CD4-positive, alpha-beta T cell treated with Interleukin-6 at 100 ng/mL for 8 hours (primary cell): ENCODE data around the gene SPATA21.

Experiments used
- DNase-seq: peaks from one replicate; pipeline ENCODE4 v3.0.0-alpha.2; 2020; ENCODE audit warnings: mixed read lengths, low spot score

The SPATA21 gene

DNA sequence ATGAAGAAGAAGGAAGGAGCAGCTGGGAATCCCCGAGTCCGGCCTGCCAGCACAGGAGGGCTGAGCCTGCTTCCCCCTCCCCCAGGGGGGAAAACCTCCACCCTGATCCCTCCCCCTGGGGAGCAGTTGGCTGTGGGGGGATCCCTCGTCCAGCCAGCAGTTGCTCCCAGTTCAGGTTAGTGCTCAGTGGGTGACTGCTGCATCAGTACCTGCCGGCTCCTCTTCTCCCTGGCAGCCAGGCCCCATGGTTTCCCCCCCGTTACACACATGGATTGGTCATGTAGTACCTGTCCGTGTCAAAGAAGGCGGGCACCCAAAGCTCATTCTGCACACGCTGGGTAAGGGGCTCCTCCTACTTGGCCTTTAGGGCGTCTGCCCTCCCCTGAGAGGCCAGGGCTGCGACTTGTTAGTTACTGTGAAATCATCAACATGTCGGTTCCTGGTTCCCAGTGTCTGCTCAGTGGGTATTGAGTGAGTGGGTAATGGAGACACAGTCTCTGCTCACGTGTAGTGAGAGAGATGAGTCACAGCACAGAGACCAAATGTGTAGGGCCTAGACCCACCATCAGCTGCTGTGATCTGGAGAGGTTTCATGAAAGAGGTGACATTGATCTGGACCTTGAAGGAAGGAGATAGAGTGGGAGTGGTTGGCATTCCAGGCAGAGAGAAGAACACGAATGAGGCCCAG, 14.8 kb upstream of the SPATA21 start:
- DNase-seq: no peak

DNA sequence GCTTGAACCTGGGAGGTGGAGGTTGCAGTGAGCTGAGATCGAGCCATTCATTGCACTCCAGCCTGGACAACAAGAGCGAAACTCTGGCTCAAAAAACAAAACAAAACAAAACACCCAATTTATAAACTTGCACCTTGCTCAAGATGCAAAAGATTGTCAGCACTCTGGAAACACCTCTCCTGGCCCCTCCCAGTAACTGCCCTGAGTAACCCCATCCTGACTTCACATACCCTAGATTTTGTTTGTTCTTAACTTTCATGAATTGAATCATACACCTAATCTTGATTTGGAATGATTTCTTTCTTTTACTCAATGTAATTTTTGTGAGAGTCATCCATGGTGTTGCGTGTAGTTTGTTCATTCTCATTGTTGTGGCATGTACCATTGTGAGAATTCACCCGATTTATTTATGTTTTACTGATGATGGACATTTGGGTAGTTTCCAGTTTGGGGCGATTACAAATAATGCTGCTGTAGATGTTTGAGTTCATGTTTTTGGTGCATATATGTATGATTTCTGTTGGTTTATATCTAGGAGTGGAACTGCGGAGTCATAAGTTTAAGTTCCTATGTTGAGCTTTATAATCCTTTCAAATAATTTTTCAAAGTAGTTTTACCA, 13.7 kb upstream of the SPATA21 start:
- DNase-seq: no peak

DNA sequence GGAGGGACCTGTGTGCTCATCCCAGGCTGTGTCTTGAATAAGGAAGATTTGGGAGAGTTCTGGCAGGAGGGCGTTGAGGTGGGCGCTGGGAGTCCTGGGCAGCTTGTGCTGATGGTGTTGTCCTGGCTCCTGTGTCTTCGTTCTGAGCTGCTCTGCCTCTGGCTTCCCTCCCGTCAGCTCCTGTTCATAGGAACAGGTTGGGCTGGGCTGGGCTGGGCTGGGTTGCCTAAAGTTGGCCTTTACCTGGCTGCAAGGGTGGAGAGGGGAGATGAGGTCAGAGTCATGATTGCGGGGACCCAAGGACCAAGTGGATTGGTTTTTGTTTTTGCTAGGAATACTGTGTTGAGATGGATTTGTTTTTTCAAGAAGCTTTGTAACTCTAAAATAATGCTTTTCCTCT, 12.4 kb upstream of the SPATA21 start:
- DNase-seq: no peak

DNA sequence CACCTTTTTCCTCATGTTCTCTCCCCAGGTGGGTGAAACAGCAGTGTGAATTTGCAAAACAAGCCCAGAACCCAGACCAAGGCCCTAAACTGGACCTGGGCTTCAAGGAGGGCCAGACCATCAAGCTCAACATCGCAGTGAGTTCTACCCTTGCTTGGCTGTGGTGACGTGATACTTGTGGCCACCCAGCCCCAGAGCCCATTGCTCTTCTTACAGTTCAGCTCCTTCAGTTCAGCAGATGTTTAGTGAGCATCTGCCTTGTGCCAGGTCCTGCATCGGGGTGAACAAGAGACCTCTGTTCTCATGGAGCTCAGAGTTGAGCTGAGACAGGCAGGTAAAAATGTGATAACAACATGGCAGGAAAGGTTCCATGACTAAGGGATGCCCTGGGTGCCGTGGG, 11.8 kb upstream of the SPATA21 start:
- no peak for DNase-seq

DNA sequence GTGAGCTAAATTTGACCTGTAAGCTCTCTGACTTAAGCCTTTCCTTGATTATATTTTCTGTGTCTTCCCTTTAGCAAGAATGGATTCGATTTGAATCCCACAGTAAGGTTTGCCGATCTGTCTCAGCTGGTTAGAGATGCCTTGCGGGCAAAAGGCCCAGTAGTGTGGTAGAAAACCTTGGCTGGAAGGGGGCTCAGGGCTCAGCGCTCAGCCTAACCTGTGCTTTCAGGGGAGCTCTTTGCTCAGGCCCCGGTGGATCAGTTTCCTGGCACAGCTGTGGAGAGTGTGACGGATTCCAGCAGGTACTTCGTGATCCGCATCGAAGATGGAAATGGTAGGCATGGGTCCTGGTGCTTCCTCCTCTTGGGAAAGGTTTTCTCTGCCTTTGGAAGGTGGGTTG, 10.4 kb upstream of the SPATA21 start:
- no peak for DNase-seq

DNA sequence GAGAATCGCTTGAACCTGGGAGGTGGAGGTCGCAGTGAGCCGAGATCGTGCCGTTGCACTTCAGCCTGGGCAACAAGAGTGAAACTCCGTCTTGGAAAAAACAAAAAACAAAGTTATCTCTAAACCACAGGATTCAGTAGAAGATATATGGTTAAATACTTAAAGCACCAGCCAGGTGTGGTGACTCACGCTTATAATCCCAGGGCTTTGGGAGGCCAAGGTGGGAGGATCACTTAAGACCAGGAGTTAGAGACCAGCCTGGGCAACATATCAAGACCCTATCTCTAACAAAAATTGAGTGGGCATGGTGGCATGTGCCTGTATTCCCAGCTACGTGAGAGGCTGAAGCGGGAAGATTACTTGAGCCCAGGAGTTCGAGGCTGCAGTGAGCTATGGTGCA, 8.9 kb upstream of the SPATA21 start:
- DNase-seq: no peak

DNA sequence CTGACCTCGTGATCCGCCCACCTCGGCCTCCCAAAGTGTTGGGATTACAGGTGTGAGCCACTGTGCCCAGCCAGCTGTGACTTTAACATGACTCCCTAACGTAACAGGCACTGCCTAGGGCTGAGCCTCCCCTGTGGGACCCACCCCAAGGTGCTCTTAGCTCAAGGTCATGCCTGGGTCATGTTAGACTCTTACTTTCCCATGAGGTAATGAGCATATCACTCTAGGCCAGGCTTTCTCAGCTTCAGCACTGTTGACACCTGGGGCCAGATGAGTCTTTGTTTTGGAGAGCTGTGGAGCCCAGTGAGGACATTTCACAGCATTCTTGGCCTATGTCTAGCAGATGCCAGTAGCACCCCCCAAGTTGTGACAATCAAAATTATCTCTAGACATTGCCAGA, 7.8 kb upstream of the SPATA21 start:
- no peak for DNase-seq

DNA sequence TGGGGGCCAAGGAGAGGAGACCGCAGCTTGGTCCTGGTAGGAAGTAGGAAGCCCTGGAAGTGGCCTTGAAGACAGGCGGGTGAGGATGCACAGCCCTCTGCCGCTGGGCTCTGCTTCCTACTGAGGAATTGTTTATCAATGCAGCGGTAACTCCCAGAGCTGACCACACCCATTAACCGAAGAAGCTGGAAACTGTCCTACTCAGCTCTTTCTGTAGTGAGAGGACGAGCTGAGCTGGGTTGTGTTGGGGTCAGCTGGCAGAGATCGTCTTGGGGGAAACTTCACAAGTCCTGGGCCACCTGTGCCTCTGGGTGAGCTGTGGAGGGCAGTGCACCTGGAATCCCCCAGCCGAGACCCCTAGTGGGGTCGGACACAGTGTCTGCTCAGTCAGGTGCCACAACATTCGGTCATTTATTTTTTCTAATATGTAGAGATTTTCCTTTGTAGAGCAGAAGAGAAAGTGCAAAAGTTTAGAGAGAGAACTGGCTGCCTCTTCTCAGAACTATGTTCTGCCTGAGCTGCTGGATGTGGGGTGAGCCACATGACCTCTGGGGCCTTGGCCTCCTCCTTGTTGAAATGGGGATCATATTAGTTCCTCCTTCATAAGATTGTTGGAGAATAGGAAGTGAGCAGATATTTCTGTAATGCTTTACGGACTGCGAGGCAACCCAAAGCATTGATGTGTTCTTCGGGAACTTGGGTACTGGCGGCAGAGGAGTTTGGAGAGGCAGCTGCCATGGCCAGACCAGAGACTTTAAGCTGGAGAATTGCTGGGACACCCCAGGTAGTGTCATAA, 6.9 kb upstream of the SPATA21 start:
- DNase-seq: no peak

DNA sequence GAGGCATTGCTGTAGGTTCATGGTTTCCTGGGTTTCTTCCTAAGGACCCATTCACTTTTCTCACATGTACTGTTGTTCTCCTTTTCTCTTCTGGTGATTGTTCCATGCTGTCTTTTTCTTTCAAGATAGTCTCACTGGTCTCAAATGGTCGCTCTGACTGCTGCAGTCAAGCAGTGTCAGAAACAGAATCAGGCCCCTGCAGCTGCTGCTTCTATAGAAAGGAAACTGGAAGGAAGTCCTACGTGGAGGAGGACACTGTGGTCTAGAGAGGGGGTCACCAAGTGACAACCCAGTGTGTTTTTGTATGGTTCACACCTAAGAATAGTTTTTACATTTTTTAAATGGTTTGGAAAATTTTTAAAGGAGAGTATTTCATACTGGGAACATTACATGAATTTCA, 5.7 kb upstream of the SPATA21 start:
- no peak for DNase-seq

DNA sequence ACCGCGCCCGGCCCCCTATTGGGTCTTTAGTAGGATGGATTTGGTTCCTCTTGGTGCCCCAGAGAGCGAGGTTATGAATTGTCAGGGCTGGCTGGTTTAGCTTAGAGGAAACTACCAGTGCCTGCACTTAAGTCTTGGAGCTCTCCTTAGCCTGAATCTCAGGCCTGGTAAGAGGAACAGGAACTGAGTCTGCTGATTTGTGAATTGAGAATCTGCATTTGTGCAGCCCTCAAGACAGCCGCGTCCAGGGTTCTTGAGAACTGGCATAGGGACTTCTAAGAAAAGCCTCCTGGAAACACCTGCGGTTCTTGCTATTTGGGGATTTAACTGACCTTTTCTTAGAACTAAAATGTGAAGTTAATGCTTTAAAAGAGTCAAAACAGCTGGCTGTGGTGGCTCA, 5.0 kb upstream of the SPATA21 start:
- no peak for DNase-seq

DNA sequence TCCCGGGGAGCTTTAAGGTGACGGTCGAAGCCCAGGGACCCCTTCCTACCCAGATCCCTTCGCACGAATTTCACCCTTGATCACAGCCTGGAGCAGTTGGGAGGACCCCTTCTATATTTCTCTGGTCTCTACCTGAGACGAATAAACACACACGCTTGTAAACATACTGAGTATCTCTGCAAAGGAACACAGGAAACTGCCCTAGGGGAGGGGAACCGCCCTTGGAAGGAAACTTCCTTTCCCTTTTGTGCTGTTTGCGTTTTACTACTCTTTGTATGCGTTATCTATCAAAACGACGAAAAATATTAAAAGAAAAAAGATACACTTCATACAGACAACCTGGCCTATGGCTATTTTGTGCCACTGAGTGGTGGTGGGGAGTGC, 4.0 kb upstream of the SPATA21 start:
- DNase-seq: no peak

DNA sequence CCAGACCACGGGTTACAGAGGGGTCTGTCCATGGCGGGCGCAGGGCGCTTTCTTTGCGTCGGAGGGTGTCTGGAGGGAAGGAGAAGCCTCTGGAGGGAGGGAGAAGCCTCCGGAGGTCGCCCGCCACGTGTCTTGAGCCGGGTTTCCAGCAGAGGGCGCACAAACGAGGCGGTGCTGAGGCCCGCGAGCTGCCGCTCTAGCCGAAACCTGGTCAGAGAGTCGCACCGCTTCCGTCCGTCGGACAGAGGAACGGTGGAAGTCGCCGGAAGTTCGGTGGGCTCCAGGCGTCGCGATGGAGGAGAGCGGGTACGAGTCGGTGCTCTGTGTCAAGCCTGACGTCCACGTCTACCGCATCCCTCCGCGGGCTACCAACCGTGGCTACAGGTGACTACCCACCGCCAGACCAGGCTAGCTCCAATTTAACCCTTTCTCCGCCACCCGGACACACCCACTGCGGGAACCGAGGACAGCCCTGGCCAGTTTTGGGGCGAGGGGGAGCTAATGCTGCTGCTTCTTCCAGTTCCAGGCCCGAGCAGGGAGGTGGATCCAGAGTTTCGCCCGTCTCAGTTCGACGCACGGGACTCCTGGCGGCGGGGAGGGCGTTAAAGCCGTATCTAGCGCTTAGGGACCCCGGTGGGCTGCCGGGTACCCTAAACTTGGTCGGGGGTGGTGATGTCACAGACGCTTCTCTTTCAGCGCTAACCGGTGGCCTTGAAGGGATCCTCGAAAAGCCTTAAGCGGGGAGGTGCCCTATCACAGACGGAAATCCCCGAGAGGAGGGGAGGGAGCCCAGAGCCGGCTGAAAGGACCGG, 3.5 kb upstream of the SPATA21 start, which contains the start of gene NECAP2:
Gene NECAP2 (plus strand): TSS at position 255 of the 812 bp plus-strand sequence. CDS start 38 bp downstream, at position 293.
- peak; percentile 91 for DNase-seq

DNA sequence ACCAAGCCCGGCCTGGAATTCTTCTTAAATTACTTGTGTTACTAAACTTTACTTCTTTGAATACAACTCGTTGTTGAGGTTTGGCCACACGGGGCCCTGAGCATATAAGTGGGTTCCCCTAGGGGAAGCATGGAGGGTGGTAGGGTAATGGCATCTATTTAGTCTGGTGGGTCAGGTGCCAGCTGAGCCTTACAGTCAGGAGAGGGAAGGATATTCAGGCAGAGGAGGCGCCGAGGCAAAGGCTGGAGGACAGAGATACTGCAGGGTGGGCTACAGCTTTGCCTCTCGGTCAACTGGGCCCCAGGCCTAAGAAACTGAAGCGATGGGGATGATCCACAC, 2.9 kb upstream of the SPATA21 start:
- no peak for DNase-seq

DNA sequence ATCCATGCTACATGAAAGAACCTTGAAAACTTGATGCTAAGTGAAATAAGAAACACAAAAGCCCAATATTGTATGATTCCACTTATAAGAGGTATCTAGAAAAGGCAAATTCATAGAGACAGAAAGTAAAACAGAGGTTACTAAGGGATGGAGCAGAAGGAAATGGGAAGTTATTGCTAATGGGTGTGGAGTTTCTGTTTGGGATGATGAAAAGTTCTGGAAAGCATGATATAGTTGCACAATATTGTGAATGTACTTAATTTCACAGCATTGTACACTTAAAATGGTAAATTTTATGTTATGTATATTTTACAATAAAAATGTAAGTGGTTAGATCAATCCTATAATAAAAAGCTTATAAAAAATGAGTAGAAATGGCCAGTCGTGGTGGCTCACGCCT, 1.7 kb upstream of the SPATA21 start:
- no peak for DNase-seq

DNA sequence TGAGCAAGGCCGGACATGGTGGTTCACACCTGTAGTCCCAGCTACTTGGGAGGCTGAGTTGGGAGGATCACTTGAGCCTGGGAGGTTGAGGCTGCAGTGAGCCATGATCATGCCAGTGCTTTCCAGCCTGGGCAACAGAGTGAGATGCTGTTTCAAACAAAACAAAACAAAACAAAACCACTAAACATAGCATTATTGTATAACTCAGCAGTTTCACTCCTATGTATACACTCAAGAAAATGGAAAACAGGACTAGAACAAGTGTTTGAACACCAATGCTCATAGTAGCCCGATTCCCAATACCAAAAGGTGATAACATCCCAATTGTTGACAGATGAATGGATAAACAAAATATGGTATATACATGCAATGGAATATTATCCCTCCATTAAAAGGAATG, 1.3 kb upstream of the SPATA21 start:
- DNase-seq: no peak

DNA sequence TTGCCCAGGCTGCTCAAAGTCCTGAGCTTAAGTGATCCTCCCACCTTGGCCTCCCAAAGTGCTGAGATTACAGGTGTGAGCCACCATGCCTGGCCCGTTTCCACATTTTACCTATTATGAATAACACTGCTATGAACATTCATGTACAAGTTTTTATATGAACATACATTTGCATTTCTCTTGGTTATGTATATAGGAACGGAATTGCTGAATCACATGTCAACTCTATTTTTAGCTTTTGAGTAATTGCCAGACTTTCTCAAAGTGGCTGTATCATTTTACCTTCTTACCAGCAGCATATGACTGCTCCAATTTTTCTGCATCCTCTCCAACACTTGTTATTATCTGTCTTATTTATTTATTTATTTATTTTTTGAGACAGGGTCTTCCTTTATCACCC, 2.7 kb downstream of the SPATA21 start:
- DNase-seq: no peak

DNA sequence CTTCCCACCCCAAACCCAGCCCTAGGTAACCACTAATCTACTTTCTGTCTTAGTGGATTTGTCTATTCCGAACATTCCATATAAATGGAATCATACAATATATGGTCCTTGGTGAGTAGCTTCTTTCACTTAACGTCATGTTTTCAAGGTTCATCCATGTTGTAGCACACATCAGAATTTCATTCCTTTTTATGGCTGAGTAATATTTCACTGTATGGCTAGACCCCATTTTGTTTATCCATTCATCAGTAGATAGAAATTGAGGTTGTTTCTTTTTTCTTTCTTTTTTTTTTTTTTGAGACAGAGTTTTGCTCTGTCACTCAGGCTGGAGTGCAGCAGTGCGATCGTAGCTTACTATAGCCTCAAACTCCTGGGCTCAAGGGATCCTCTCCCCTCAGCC, 3.2 kb downstream of the SPATA21 start:
- no peak for DNase-seq

DNA sequence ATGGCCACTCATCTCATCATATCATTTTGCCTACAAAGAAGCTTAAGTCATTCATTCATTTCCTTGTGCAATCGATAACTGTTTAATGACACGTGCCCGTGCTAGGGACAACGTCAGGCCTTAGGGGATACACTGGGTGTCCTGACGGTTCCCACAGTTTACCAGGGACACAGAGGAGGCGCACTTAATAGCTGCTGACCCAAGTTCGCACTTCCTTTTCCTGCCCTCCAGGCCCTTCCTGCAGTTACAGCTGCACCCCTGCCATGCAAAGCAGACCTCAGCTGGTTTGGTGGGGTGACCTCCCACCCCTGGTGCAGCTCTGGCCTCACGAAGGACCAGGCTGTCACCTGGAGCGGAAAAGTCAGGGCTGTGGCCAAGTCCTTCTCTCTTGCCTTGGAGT, 4.2 kb downstream of the SPATA21 start:
- DNase-seq: no peak

DNA sequence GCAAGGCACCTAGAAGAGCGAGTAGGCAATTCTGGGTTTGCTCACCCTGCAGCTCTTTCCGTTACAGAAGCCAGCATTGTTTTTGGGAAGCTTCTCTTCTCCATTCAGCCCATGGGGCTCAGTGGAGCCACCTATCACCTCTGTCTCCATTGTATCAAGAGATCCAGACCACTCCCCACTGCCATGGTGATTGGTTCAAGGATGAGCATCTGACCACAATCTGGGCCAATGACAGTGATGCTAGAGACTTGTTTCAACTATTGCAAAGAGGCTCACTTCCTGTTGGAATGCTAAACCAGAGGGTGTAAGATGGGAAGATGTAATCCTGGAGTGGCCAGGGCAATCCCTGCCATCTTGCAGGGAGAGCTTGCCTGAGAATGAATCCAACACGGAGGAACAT, 6.6 kb downstream of the SPATA21 start:
- no peak for DNase-seq

DNA sequence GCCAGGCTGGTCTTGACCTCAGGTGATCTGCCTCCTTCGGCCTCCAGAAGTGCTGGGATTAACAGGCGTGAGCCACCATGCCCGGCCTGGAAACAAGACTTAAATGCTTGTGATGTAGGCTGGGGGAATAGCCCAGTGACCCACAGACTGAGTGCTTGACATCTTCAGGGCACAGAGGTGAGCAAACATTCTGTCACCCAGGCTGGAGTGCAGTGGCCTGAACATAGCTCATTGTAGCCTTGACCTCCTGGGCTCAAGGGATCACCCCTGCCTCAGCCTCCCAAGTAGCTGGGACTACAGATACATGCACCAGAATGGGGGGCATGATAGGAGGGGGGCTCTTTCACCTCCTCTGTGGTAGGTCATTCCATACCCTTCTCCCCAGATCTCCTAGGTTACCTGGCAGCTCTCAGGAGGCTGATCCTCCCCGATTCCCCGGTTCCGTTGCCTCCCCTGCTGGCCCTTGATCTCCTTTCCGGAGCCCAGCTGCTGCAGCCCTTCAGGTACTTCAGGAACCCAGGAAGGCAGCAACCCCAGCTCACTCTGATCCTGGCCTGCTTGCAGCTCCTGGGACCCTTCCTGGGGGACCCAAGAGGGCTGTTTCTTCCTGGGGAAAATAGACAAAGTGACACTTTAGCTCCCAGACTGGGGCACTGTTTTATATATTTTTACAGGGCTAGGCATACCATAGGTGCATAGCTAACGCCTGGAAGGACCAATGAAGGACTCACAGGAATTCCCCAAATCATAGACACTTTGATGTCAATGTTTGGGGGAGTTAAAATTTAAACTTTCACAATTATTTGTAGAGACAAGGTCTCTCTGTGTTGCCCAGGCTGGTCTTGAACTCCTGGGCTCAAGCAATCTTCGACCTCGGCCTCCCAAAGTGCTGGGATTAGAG, 11.8 kb downstream of the SPATA21 start:
- DNase-seq: no peak

DNA sequence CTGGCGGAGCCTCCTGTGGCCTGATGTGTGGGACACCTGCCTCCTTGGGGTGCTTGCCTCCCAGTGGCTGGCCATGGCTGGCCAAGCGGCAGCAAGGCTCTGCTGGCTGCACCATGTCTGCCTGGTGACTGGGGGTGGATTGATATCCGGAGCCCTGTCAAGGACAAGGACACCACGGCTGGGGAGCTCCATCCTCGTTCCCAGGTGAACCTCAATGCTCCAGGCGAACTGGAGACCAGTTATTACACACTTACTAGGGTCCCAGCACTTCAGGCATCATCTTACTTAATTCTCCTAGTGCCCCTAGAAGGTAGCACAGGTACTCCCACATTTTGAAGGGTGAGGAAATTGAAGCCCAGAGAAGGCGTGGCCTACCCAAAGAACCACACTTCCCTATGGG, 15.2 kb downstream of the SPATA21 start:
- no peak for DNase-seq

DNA sequence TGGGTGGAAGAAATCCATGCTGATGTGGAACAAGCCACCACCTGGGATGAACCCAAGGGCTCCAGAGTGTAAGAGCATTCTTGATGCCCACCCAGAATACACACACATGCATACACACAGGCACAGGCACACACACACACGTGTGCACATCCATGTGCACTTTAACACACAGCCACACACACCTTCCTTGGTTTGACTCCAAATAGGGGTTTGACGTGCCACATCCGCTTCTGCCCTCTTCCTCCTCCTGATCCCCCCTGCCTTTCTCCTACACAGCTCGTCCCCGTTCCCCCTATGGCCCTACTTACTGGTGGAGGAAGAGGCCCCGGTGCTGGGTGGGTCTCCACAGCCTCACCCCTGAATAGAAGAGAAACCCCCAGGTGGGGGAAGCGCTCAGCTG, 16.0 kb downstream of the SPATA21 start:
- no peak for DNase-seq
